ENCODE measurements around the gene HDC.

- TF ChIP-seq CTCF (IDR thresholded peaks at IDR 0.05), result no peak
- TF ChIP-seq POLR2A (IDR thresholded peaks at IDR 0.05), result no peak
Measured at GRCh38 chr15:50289749-50290148, 24.2 kb upstream of the HDC start.

Data from adrenal gland (tissue), 5 donors.